A549 treated with ZK216348 at 1 μM for 4 hours (cell line): ENCODE results near the gene PPP1CC. TPM values are rescaled to one million over a fixed set of nuclear protein-coding genes. Genes with fewer than 3 reads are reported as not detected.

Experiments
- total RNA-seq: library from RNA; stranded (reverse); fragments of 200-300 nt; extraction: Qiagen RNA extraction; gene quantifications from 5 replicates; pipeline ENCODE4 v1.2.3, GENCODE V29; 2022; ENCODE audit warnings: low read depth

PPP1CC gene
- total RNA-seq, result 135 to 161 TPM (median 152 TPM) in 5 replicates

GRCh38 chr12:110742718-110743570, at the start of gene PPP1CC:
Gene PPP1CC (minus strand): TSS chr12:110742891. CDS start chr12:110742707, 184 bp downstream.

GRCh38 chr12:110688446-110689280, 54.0 kb downstream of the PPP1CC start, which contains the start of gene HVCN1:
Gene HVCN1 (minus strand): TSS chr12:110689115. CDS start chr12:110683245, 5,870 bp downstream.

Other genes with a start within 250 kb of the PPP1CC start
- 135 to 187 TPM (median 154 TPM) in 5 replicates for gene VPS29, start 240.8 kb downstream of the PPP1CC start, total RNA-seq
- 0.13 to 0.71 TPM (median 0.27 TPM) in 5 replicates for gene RAD9B, start 240.6 kb downstream of the PPP1CC start, total RNA-seq
- gene PPTC7, start 159.6 kb downstream of the PPP1CC start, total RNA-seq, result 11.8 to 27.1 TPM (median 21.8 TPM) in 5 replicates
- 28.7 to 33.6 TPM (median 32.4 TPM) in 5 replicates for gene TCTN1, start 128.8 kb downstream of the PPP1CC start, total RNA-seq
- gene HVCN1, start 53.8 kb downstream of the PPP1CC start, total RNA-seq, result 0.22 to 0.90 TPM (median 0.65 TPM) in 5 replicates
- gene CCDC63, start 104.1 kb upstream of the PPP1CC start, total RNA-seq, result not detected in 5 replicates
- 0.32 to 0.92 TPM (median 0.54 TPM) in 4 of 5 replicates, not detected in the other for gene MYL2, start 177.7 kb upstream of the PPP1CC start, total RNA-seq